Placental epithelial cell (primary cell): ENCODE results near the gene ABT1. TPM values are rescaled to one million over a fixed set of nuclear protein-coding genes. Genes with fewer than 3 reads are reported as not detected.

ENCODE experiments used
- total RNA-seq: library from RNA; depleted of rRNA; stranded (reverse); fragments of >200 nt; gene quantifications from 2 replicates; pipeline ENCODE4 v1.2.3, GENCODE V29; 2012

Gene ABT1
- 18.1 and 27.3 TPM in 2 replicates for total RNA-seq

GRCh38 chr6:26596579-26597388, at the start of gene ABT1:
TSS of gene ABT1 (plus strand) at chr6:26596953. CDS start at chr6:26596983, 30 bp downstream.

Other genes with a start within 250 kb of the ABT1 start
- gene BTN3A2, start 231.8 kb upstream of the ABT1 start, total RNA-seq = 0.65 and 3.9 TPM in 2 replicates
- 2.9 and 3.5 TPM in 2 replicates for gene BTN2A2, start 213.8 kb upstream of the ABT1 start, total RNA-seq
- gene BTN3A1, start 194.7 kb upstream of the ABT1 start, total RNA-seq = 3.7 and 4.3 TPM in 2 replicates
- 1.6 and 8.2 TPM in 2 replicates for gene BTN3A3, start 156.4 kb upstream of the ABT1 start, total RNA-seq
- gene BTN2A1, start 139.0 kb upstream of the ABT1 start, total RNA-seq = 11.5 and 16.1 TPM in 2 replicates
- gene BTN1A1, start 96.7 kb upstream of the ABT1 start, total RNA-seq = not detected in 2 replicates
- gene HMGN4, start 58.6 kb upstream of the ABT1 start, total RNA-seq = 45.1 and 55.2 TPM in 2 replicates
- gene ZNF322, start 62.8 kb downstream of the ABT1 start, total RNA-seq = 15.5 and 17.3 TPM in 2 replicates